OCI-LY7 (cell line): ENCODE data around the gene RNF182. TPM values are rescaled to one million over a fixed set of nuclear protein-coding genes. Genes with fewer than 3 reads are reported as not detected.
"Not testable (repeated sequence)": the region's sequence is repeated elsewhere in the genome, so short reads cannot be mapped to it uniquely, and the experiment has no call there.

Experiments
- BruUV-seq: library from RNA; stranded (reverse); fragments of 400-500 nt; replicated peaks from 2 replicates; lab custom pipeline; 2021; lab: Mats Ljungman, UMichigan
- CTCF ChIA-PET: fragments of 300-600 bp; sonication (Branson Sonifier 250); formaldehyde crosslinking; loops from one replicate; lab custom pipeline; 2022; ENCODE audit warnings: antibody characterized with exemption; ENCODE audit not compliant: unreplicated experiment; lab: Charles Lee
- POLR2A ChIA-PET: fragments of 300-600 bp; sonication (Branson Sonifier 250); formaldehyde crosslinking; loops from one replicate; lab custom pipeline; 2022; ENCODE audit warnings: antibody characterized with exemption; lab: Charles Lee
- DNase-seq: peaks from one replicate; pipeline ENCODE4 v3.0.0-alpha.2; 2015; ENCODE audit warnings: low spot score
- H2AFZ ChIP-seq: fragments of 200-600 bp; sonication (generic), shearing (Covaris generic); 2 replicates; pipeline ENCODE4 v1.6.1; 2014; ENCODE audit warnings: mild to moderate bottlenecking, antibody characterized with exemption, low read length, moderate library complexity
- H3K27ac ChIP-seq: fragments of 200-600 bp; sonication (generic); 2 replicates; pipeline ENCODE4 v1.5.1; 2014; ENCODE audit warnings: mixed run types, low read depth, mild to moderate bottlenecking, moderate library complexity, low read length, inconsistent platforms; ENCODE audit not compliant: poor library complexity, severe bottlenecking
- H3K36me3 ChIP-seq: fragments of 200-600 bp; sonication (generic); 2 replicates; pipeline ENCODE4 v1.6.1; 2014; ENCODE audit warnings: mild to moderate bottlenecking, antibody characterized with exemption, low read length, moderate library complexity, mixed read lengths; ENCODE audit not compliant: insufficient read depth
- H3K4me1 ChIP-seq: fragments of 200-600 bp; sonication (generic); 2 replicates; pipeline ENCODE4 v1.5.1; 2014; ENCODE audit warnings: mild to moderate bottlenecking, low read length; ENCODE audit not compliant: insufficient read depth, poor library complexity, severe bottlenecking
- H3K4me2 ChIP-seq: fragments of 200-600 bp; sonication (generic); 2 replicates; pipeline ENCODE4 v1.6.1; 2014; ENCODE audit warnings: mild to moderate bottlenecking, low read length
- H3K4me3 ChIP-seq: fragments of 200-600 bp; sonication (generic); 2 replicates; pipeline ENCODE4 v1.5.1; 2014; ENCODE audit warnings: mild to moderate bottlenecking, low read depth, low read length; ENCODE audit not compliant: poor library complexity, severe bottlenecking
- H3K79me2 ChIP-seq: fragments of 200-600 bp; sonication (generic); 2 replicates; pipeline ENCODE4 v1.6.1; 2016; ENCODE audit warnings: low read depth, mild to moderate bottlenecking, low read length, moderate library complexity, mixed read lengths; ENCODE audit not compliant: insufficient read depth
- H3K9me2 ChIP-seq: fragments of 200-600 bp; sonication (generic); 2 replicates; pipeline ENCODE4 v1.6.1; 2016; ENCODE audit warnings: mild to moderate bottlenecking, low read length, mixed read lengths; ENCODE audit not compliant: insufficient read depth
- H3K9me3 ChIP-seq: fragments of 200-600 bp; sonication (generic); 2 replicates; pipeline ENCODE4 v1.6.1; 2014; ENCODE audit warnings: mild to moderate bottlenecking, mixed run types, low read length, mixed read lengths
- H4K20me1 ChIP-seq: fragments of 200-600 bp; sonication (generic); 2 replicates; pipeline ENCODE4 v1.6.1; 2014; ENCODE audit warnings: mild to moderate bottlenecking, antibody characterized with exemption, low read length, moderate library complexity, mixed read lengths; ENCODE audit not compliant: insufficient read depth
- EZH2phosphoT487 ChIP-seq: fragments of 200-600 bp; sonication (generic); IDR thresholded peaks from 2 replicates; pipeline ENCODE4 v1.6.1; 2018; ENCODE audit warnings: low read depth, borderline replicate concordance, mild to moderate bottlenecking, mixed run types, antibody characterized with exemption, low read length, moderate library complexity, mixed read lengths
- intact Hi-C: fragments of 100-400 bp; cut with micrococcal nuclease; formaldehyde crosslinking; loops from one replicate; pipeline ENCODE4 v1.10.0; 2022; ENCODE audit not compliant: unreplicated experiment
- total RNA-seq, 2 experiments: library from RNA; depleted of rRNA in 1 of 2; stranded (reverse); fragments of >200 nt in 1 of 2; shearing (Covaris generic) in 1 of 2; gene quantifications; 2 replicates each; pipeline ENCODE4 v1.2.3, GENCODE V29; 2014 to 2022
- TF ChIP-seq, protein P1 (sequence below): fragments of 200-600 bp; sonication (generic); conservative IDR thresholded peaks from 2 replicates; pipeline ENCODE4 v1.5.1; 2014; ENCODE audit warnings: mild to moderate bottlenecking, antibody characterized with exemption, low read length, moderate library complexity, mixed read lengths

Gene RNF182
- total RNA-seq, 2 experiments from 2014 or later = not detected

DNA sequence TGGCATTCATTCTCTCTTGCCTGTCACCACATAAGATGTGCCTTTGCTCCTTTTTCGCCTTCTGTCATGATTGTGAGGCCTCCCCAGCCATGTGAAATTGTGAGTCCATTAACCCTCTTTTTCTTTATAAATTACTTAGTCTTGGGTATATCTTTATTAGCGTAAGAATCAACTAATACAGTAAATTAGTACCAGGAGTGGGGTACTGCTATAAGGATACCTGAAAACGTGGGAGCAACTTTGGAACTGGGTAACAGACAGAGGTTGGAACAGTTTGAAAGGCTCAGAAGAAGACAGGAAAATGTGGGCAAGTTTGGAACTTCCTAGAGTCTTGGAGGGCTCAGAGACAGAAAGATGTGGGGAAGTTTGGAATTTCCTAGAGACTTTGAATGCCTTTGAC lies 46.6 kb downstream of the RNF182 start:
- H2AFZ ChIP-seq = no peak overlapping the region
- no peaks in the 10 kb centered on the region for H4K20me1 ChIP-seq
- DNase-seq = no peak
- peaks cover 16% of the 10 kb centered on the region; the same call in 1 of the 2 replicates for H3K9me3 ChIP-seq
- H3K36me3 ChIP-seq = no peaks in the 10 kb centered on the region
- no TSS peak for BruUV-seq
- H3K9me2 ChIP-seq = no peaks in the 10 kb centered on the region
- H3K4me2 ChIP-seq = no peak overlapping the region
- TF ChIP-seq, protein P1, sequence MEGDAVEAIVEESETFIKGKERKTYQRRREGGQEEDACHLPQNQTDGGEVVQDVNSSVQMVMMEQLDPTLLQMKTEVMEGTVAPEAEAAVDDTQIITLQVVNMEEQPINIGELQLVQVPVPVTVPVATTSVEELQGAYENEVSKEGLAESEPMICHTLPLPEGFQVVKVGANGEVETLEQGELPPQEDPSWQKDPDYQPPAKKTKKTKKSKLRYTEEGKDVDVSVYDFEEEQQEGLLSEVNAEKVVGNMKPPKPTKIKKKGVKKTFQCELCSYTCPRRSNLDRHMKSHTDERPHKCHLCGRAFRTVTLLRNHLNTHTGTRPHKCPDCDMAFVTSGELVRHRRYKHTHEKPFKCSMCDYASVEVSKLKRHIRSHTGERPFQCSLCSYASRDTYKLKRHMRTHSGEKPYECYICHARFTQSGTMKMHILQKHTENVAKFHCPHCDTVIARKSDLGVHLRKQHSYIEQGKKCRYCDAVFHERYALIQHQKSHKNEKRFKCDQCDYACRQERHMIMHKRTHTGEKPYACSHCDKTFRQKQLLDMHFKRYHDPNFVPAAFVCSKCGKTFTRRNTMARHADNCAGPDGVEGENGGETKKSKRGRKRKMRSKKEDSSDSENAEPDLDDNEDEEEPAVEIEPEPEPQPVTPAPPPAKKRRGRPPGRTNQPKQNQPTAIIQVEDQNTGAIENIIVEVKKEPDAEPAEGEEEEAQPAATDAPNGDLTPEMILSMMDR = no peak
- no peak for TF ChIP-seq EZH2phosphoT487
- intact Hi-C loops = no loop called here
- no peaks in the 10 kb centered on the region for H3K79me2 ChIP-seq
- no peaks in the 10 kb centered on the region for H3K4me1 ChIP-seq
- no peak overlapping the region for H3K27ac ChIP-seq
- no peak overlapping the region for H3K4me3 ChIP-seq
- ChIA-PET POLR2A (no interaction called here), CTCF (no interaction called here)

DNA sequence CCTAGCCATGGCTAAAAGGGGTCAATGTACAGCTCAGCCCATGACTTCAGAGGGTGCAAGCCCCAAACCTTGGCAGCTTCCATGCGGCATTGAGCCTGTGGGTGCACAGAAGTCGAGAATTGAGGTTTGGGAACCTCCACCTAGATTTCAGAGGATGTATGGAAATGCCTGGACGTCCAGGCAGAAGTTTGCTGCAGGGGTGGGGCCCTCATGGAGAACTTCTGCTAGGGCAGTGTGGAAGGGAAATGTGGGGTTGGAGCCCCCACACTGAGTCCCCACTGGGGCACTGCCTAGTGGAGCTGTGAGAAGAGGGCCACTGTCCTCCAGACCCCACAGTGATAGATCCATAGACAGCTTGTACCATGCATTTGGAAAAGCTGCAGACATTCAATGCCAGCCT lies 47.9 kb downstream of the RNF182 start:
- H3K36me3 ChIP-seq, H3K4me3 ChIP-seq, BruUV-seq, H3K4me2 ChIP-seq, H2AFZ ChIP-seq, CTCF ChIA-PET, H3K9me2 ChIP-seq, H3K79me2 ChIP-seq, intact Hi-C loops, H4K20me1 ChIP-seq, DNase-seq, H3K27ac ChIP-seq, H3K4me1 ChIP-seq: not testable (repeated sequence)
- POLR2A ChIA-PET = interaction anchor here (0.6 kb wide), 1 partner anchor 101 kb away, joined by 3 read pairs; no protein-coding TSS in a partner anchor
- H3K9me3 ChIP-seq = peaks cover 16% of the 10 kb centered on the region; the same call in 1 of the 2 replicates

DNA sequence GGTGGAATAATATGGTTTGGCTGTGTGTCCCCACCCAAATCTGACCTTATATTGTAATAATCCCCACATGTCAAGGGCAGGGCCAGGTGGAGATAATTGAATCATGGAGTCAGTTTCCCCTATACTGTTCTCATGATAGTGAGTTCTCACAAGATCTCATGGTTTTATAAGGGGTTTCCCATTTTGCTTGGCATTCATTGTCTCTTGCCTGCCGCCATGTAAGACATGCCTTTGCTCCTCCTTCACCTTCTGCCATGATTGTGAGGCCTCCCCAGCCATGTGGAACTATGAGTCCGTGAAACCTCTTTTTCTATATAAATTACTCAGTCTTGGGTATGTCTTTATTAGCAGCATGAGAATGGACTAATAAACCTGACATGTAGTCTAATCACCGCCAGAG lies 48.7 kb downstream of the RNF182 start:
- H3K79me2 ChIP-seq, intact Hi-C loops, CTCF ChIA-PET, H3K9me2 ChIP-seq, H3K4me2 ChIP-seq, H2AFZ ChIP-seq, H3K27ac ChIP-seq, DNase-seq, BruUV-seq, H3K4me1 ChIP-seq, POLR2A ChIA-PET, H4K20me1 ChIP-seq, H3K4me3 ChIP-seq, H3K36me3 ChIP-seq: not testable (repeated sequence)
- peaks cover 16% of the 10 kb centered on the region; the same call in 1 of the 2 replicates for H3K9me3 ChIP-seq

DNA sequence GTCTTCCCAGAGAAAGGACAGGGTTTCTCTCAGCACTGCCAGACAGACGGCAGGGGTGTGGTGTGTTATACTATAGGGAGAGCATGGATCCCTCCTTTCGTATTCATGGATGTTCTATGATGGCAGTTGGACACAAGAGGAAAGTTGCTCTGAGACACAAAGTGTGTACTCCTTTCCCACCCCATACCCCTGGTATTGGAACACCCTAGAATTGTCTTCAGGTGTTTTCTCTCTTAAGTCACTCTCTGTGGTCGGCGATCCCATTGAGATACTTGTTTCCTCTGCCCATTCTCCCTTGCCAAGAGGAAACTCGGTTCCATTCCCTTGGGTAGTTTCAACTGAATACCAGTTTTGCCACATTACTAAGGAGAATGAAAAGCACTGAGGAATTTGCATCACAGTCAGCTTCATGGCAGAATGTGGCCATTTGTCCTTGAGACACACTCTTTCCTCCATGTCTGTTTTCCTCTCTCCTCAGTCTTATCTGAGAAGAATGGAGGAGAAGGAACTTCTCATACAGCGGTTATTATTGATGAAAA lies 53.4 kb downstream of the RNF182 start:
- CTCF ChIA-PET = no interaction called here
- no peaks in the 10 kb centered on the region for H3K4me1 ChIP-seq
- no peaks in the 10 kb centered on the region for H3K9me2 ChIP-seq
- no peak overlapping the region for H2AFZ ChIP-seq
- POLR2A ChIA-PET = interaction anchor here (1.1 kb wide), 1 partner anchor 39 kb away, joined by 3 read pairs; no protein-coding TSS in a partner anchor
- no peaks in the 10 kb centered on the region for H3K36me3 ChIP-seq
- H3K4me2 ChIP-seq = no peak overlapping the region
- no TSS peak for BruUV-seq
- no peak for DNase-seq
- H3K4me3 ChIP-seq = no peak overlapping the region
- no peak overlapping the region for H3K27ac ChIP-seq
- TF ChIP-seq EZH2phosphoT487 = no peak
- TF ChIP-seq, protein P1 = no peak
- no peaks in the 10 kb centered on the region for H3K79me2 ChIP-seq
- intact Hi-C loops = no loop called here
- no peaks in the 10 kb centered on the region for H4K20me1 ChIP-seq
- H3K9me3 ChIP-seq = 0 out of 2 replicates have a peak, but pooled peaks cover 8% of the 10 kb centered on the region
